Hepatocyte (in vitro differentiated cells): Measurements from ENCODE around the gene DDX20. TPM values are rescaled to one million over a fixed set of nuclear protein-coding genes. Genes with fewer than 3 reads are reported as not detected.

ENCODE experiments used
- DNase-seq: peaks from one replicate; pipeline ENCODE4 v3.0.0-alpha.2; 2016; ENCODE audit warnings: low spot score
- H2AFZ ChIP-seq: fragments of 200-600 bp; sonication (generic); 2 replicates; pipeline ENCODE4 v1.6.0; 2016; ENCODE audit warnings: antibody characterized with exemption, mild to moderate bottlenecking
- H3K27ac ChIP-seq: fragments of 200-600 bp; sonication (generic); 2 replicates; pipeline ENCODE4 v1.5.1; 2016; ENCODE audit warnings: mild to moderate bottlenecking
- H3K27me3 ChIP-seq: fragments of 200-600 bp; sonication (generic); 2 replicates; pipeline ENCODE4 v1.6.1; 2016
- H3K36me3 ChIP-seq: fragments of 200-600 bp; sonication (generic); replicated peaks from 2 replicates; pipeline ENCODE4 v1.5.1; 2016; ENCODE audit warnings: low read depth; ENCODE audit not compliant: insufficient read depth
- H3K4me1 ChIP-seq: fragments of 200-600 bp; sonication (generic); 2 replicates; pipeline ENCODE4 v1.5.1; 2016; ENCODE audit warnings: mild to moderate bottlenecking, moderate library complexity; ENCODE audit not compliant: insufficient read depth
- H3K4me2 ChIP-seq: fragments of 200-600 bp; sonication (generic); 2 replicates; pipeline ENCODE4 v1.6.0; 2016
- H3K4me3 ChIP-seq: fragments of 200-600 bp; sonication (generic); 2 replicates; pipeline ENCODE4 v1.5.1; 2016; ENCODE audit warnings: mild to moderate bottlenecking
- H3K79me2 ChIP-seq: fragments of 200-600 bp; sonication (generic); 2 replicates; pipeline ENCODE4 v1.6.0; 2017; ENCODE audit warnings: mild to moderate bottlenecking
- H3K9me2 ChIP-seq: fragments of 200-600 bp; sonication (generic); replicated peaks from 2 replicates; pipeline ENCODE4 v1.6.0; 2017; ENCODE audit warnings: mild to moderate bottlenecking; ENCODE audit not compliant: insufficient read depth
- H3K9me3 ChIP-seq: fragments of 200-600 bp; sonication (generic); 2 replicates; pipeline ENCODE4 v1.5.1; 2016; ENCODE audit warnings: low read depth, mild to moderate bottlenecking
- H4K20me1 ChIP-seq: fragments of 200-600 bp; sonication (generic); 2 replicates; pipeline ENCODE4 v1.6.0; 2016; ENCODE audit warnings: mild to moderate bottlenecking; ENCODE audit not compliant: insufficient read depth, poor library complexity, severe bottlenecking
- CTCF ChIP-seq: fragments of 200-600 bp; sonication (generic); IDR thresholded peaks from 2 replicates; pipeline ENCODE4 v1.5.1; 2016; ENCODE audit warnings: antibody characterized with exemption, mild to moderate bottlenecking; ENCODE audit not compliant: poor library complexity
- EZH2 ChIP-seq: fragments of 200-600 bp; sonication (generic); IDR thresholded peaks from 2 replicates; pipeline ENCODE4 v1.6.1; 2016; ENCODE audit warnings: antibody characterized with exemption, mild to moderate bottlenecking, borderline replicate concordance
- EZH2phosphoT487 ChIP-seq: fragments of 200-600 bp; sonication (generic); IDR thresholded peaks from one replicate; pipeline ENCODE4 v1.6.1; 2018; ENCODE audit warnings: antibody characterized with exemption, mild to moderate bottlenecking, low read depth, moderate library complexity; ENCODE audit not compliant: unreplicated experiment, severe bottlenecking
- WGBS: methylation state at CpG from one replicate; pipeline ENCODE4 v1.1.6; 2016; ENCODE audit warnings: low lambda C conversion rate; ENCODE audit errors: missing lambda C conversion rate; 5-methylcytosine and 5-hydroxymethylcytosine counted together
- polyA plus RNA-seq: library from polyadenylated mRNA; unstranded; fragments of >200 nt; fragmentation: Nextera tagmentation; extraction: Ambion mirVana; gene quantifications from 2 replicates; pipeline ENCODE4 v1.2.1, GENCODE V29; 2016
- total RNA-seq: library from RNA; depleted of rRNA; stranded (reverse); fragments of >200 nt; gene quantifications from 2 replicates; pipeline ENCODE4 v1.2.3, GENCODE V29; 2014

The DDX20 gene
- total and polyA plus RNA-seq, 2 experiments from 2014 or later, result 6.7 to 19.4 TPM

DNA sequence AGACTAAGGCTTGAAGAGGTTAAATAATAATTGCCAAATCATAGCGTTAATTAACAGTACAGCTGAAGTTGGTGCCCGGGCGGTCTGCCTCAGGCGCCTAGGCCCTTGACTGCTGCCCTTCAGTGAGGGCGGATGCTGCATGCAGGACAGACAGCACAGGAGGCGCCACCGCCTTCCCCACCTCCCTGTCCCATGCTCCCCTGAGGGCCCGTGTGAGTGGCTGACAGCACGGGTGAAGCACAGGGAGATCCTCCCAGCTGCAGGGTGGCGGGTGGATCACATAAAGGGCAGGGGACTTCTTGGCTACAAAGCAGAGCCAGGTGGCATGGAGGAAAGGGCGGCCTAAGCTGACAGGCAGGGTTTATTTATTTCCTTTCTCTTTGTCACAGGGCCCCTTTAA is 49.1 kb downstream of the DDX20 start:
- no peak overlapping the region for H2AFZ ChIP-seq
- no peak overlapping the region for H3K4me2 ChIP-seq
- 86% methylated on average over 11 of the region's 11 CpGs for WGBS
- H3K9me3 ChIP-seq, result no peaks in the 10 kb centered on the region
- H3K79me2 ChIP-seq, result no peaks in the 10 kb centered on the region
- H3K27me3 ChIP-seq, result no peaks in the 10 kb centered on the region
- no peaks in the 10 kb centered on the region for H3K4me1 ChIP-seq
- H3K36me3 ChIP-seq, result no peaks in the 10 kb centered on the region
- no peak overlapping the region for H3K27ac ChIP-seq
- no peaks in the 10 kb centered on the region for H3K9me2 ChIP-seq
- DNase-seq, result no peak
- no peaks in the 10 kb centered on the region for H4K20me1 ChIP-seq
- no peak overlapping the region for H3K4me3 ChIP-seq
- TF ChIP-seq EZH2phosphoT487, result no peak
- TF ChIP-seq EZH2, result no peak
- no peak for TF ChIP-seq CTCF

DNA sequence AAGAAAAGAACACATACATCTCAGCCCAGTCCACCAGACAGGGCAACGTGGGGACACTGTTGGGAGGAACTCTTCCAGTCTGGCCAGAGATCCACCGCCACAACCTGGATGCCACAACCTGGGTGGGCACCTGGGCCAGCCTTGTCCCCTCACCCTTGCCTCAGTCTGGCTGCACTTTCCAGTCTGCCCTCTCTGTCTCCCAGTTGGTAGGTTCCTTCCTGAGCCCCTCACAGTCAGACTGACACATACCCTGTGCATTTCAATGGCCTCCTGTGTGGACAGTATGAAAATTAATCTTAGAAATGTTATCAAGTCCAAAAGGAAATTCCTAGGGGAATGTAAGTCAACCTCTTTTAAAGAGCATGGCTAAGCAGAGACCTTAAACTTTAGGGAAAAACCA is 49.5 kb downstream of the DDX20 start:
- DNase-seq, result no peak
- WGBS, result 83% methylated on average over 2 of the region's 2 CpGs
- no peak overlapping the region for H3K4me2 ChIP-seq
- no peaks in the 10 kb centered on the region for H3K9me3 ChIP-seq
- H4K20me1 ChIP-seq, result no peaks in the 10 kb centered on the region
- H3K79me2 ChIP-seq, result no peaks in the 10 kb centered on the region
- TF ChIP-seq EZH2 (no peak), EZH2phosphoT487 (no peak), CTCF (no peak)
- H3K27me3 ChIP-seq, result no peaks in the 10 kb centered on the region
- no peaks in the 10 kb centered on the region for H3K36me3 ChIP-seq
- no peaks in the 10 kb centered on the region for H3K9me2 ChIP-seq
- H3K27ac ChIP-seq, result no peak overlapping the region
- no peaks in the 10 kb centered on the region for H3K4me1 ChIP-seq
- H2AFZ ChIP-seq, result no peak overlapping the region
- H3K4me3 ChIP-seq, result no peak overlapping the region

GRCh38 chr1:111811891-111812290 is 56.2 kb downstream of the DDX20 start:
- no peaks in the 10 kb centered on the region for H4K20me1 ChIP-seq
- no peak overlapping the region for H3K27ac ChIP-seq
- H3K4me1 ChIP-seq, result no peaks in the 10 kb centered on the region
- no peak for DNase-seq
- no peaks in the 10 kb centered on the region for H3K36me3 ChIP-seq
- H2AFZ ChIP-seq, result no peak overlapping the region
- H3K79me2 ChIP-seq, result no peaks in the 10 kb centered on the region
- H3K9me2 ChIP-seq, result no peaks in the 10 kb centered on the region
- WGBS, result 84% methylated on average over 10 of the region's 10 CpGs
- no peaks in the 10 kb centered on the region for H3K9me3 ChIP-seq
- TF ChIP-seq EZH2phosphoT487 (no peak), CTCF (no peak)
- no peaks in the 10 kb centered on the region for H3K27me3 ChIP-seq
- H3K4me3 ChIP-seq, result no peak overlapping the region
- H3K4me2 ChIP-seq, result no peak overlapping the region

DNA sequence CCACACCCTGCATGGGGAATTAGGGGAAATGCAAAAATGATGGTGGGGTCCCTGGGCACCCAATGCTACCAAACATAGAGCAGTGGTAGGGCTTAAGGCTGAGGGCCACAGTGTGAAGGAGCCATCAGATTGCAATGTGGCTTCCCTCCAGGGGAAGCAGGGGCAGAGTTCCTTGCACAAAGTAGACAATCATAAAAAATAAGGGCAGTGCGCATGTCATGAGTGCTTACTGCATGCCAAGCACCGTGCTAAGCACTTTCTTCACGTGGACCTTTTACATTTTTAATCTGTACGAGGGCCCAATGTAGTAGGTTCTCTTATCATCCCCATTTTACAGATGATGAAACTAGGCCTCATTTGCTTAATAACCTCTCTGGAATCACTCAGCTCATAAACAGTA is 56.6 kb downstream of the DDX20 start:
- no peak overlapping the region for H3K4me2 ChIP-seq
- no peaks in the 10 kb centered on the region for H3K36me3 ChIP-seq
- WGBS, result 88% methylated on average over 4 of the region's 4 CpGs

More for the DNA sequence above, 56.6 kb downstream of the DDX20 start:
- DNase-seq, result no peak
- Histone ChIP-seq H3K4me3 (no peak overlapping the region), H3K79me2 (no peaks in the 10 kb centered on the region), H3K9me3 (no peaks in the 10 kb centered on the region), H4K20me1 (no peaks in the 10 kb centered on the region), H3K4me1 (no peaks in the 10 kb centered on the region), H3K27me3 (no peaks in the 10 kb centered on the region), H2AFZ (no peak overlapping the region), H3K27ac (no peak overlapping the region), H3K9me2 (no peaks in the 10 kb centered on the region)
- TF ChIP-seq EZH2, result no peak
- TF ChIP-seq EZH2phosphoT487, result no peak
- no peak for TF ChIP-seq CTCF
